Adipocyte (in vitro differentiated cells): ENCODE measurements around the gene HS3ST2.

ENCODE experiments used
- DNase-seq: peaks from one replicate; pipeline ENCODE4 v3.0.0-alpha.2; 2015; ENCODE audit warnings: low read depth
- H3K27me3 ChIP-seq: replicated peaks from 2 replicates; pipeline ENCODE4 v1.7.0; 2013; ENCODE audit warnings: mild to moderate bottlenecking, low read length, moderate library complexity; ENCODE audit not compliant: control insufficient read depth, insufficient read depth
- H3K36me3 ChIP-seq: 2 replicates; pipeline ENCODE4 v1.7.0; 2013; ENCODE audit warnings: low read length, mild to moderate bottlenecking, moderate library complexity; ENCODE audit not compliant: control insufficient read depth, insufficient read depth, severe bottlenecking
- H3K4me1 ChIP-seq: 2 replicates; pipeline ENCODE4 v1.7.0; 2013; ENCODE audit warnings: mild to moderate bottlenecking, low read length, moderate library complexity; ENCODE audit not compliant: control insufficient read depth, insufficient read depth
- H3K4me3 ChIP-seq: 2 replicates; pipeline ENCODE4 v1.7.0; 2013; ENCODE audit warnings: mild to moderate bottlenecking, low read length, moderate library complexity
- H3K9ac ChIP-seq: 2 replicates; pipeline ENCODE4 v1.7.0; 2013; ENCODE audit warnings: mild to moderate bottlenecking, low read length, moderate library complexity
- H3K9me3 ChIP-seq: 2 replicates; pipeline ENCODE4 v1.7.0; 2013; ENCODE audit warnings: mild to moderate bottlenecking, low read length, moderate library complexity; ENCODE audit not compliant: control insufficient read depth

Gene HS3ST2

GRCh38 chr16:22955461-22956070 lies 141.6 kb downstream of the HS3ST2 start:
- no peak for DNase-seq
- Histone ChIP-seq H3K4me1 (no peaks in the 10 kb centered on the region), H3K36me3 (no peaks in the 10 kb centered on the region), H3K4me3 (no peak overlapping the region), H3K9ac (no peak overlapping the region), H3K9me3 (peaks cover 4% of the 10 kb centered on the region), H3K27me3 (peaks cover 26% of the 10 kb centered on the region)

GRCh38 chr16:22961206-22961605 lies 147.2 kb downstream of the HS3ST2 start:
- Histone ChIP-seq H3K36me3 (no peaks in the 10 kb centered on the region), H3K4me1 (no peaks in the 10 kb centered on the region), H3K9ac (no peak overlapping the region), H3K4me3 (no peak overlapping the region), H3K27me3 (peaks cover 18% of the 10 kb centered on the region), H3K9me3 (peaks cover 7% of the 10 kb centered on the region)
- no peak for DNase-seq

- Histone ChIP-seq H3K36me3 (no peaks in the 10 kb centered on the region), H3K9me3 (peaks cover 7% of the 10 kb centered on the region), H3K9ac (no peak overlapping the region), H3K4me1 (no peaks in the 10 kb centered on the region), H3K27me3 (peaks cover 18% of the 10 kb centered on the region), H3K4me3 (no peak overlapping the region)
- no peak for DNase-seq
Measured at GRCh38 chr16:22962905-22963304, 148.9 kb downstream of the HS3ST2 start.
